ENCODE measurements around the gene ERGIC3. TPM values are rescaled to one million over a fixed set of nuclear protein-coding genes. Genes with fewer than 3 reads are reported as not detected.

ERGIC3 gene
- total RNA-seq, 1 donor from 2014 or later = 113 TPM

GRCh38 chr20:35601990-35602389 is 60.1 kb downstream of the ERGIC3 start:
- H3K4me1 ChIP-seq = peaks cover 21% of the 10 kb centered on the region
- H3K9me3 ChIP-seq = no peaks in the 10 kb centered on the region
- intact Hi-C loops (cut with DNase I) = loop anchor here (1.0 kb wide), 1 partner anchor 60 kb away; no protein-coding TSS in a partner anchor
- H3K4me3 ChIP-seq = peak overlapping the region; percentile 44 to 59
- no peak for DNase-seq (ENCODE audit: extremely low spot score in 2 of 2)
- no peaks in the 10 kb centered on the region for H3K36me3 ChIP-seq
- TF ChIP-seq POLR2AphosphoS5 (IDR thresholded peaks at IDR 0.05; ENCODE audit: insufficient read depth in 1 of 2, low read depth in 1 of 2) (no peak), POLR2A (IDR thresholded peaks at IDR 0.05) (no peak), CTCF (IDR thresholded peaks at IDR 0.05) (no peak)
- H3K27me3 ChIP-seq = no peaks in the 10 kb centered on the region
- H3K27ac ChIP-seq = peak overlapping the region; percentile 16

GRCh38 chr20:35602851-35603495 is 61.1 kb downstream of the ERGIC3 start:
- DNase-seq (ENCODE audit: extremely low spot score in 2 of 2) = no peak
- H3K27me3 ChIP-seq = no peaks in the 10 kb centered on the region
- H3K27ac ChIP-seq = no peak overlapping the region
- no peak for TF ChIP-seq CTCF (IDR thresholded peaks at IDR 0.05)
- TF ChIP-seq POLR2A (IDR thresholded peaks at IDR 0.05) = no peak
- no peak for TF ChIP-seq POLR2AphosphoS5 (IDR thresholded peaks at IDR 0.05; ENCODE audit: insufficient read depth in 1 of 2, low read depth in 1 of 2)
- no peaks in the 10 kb centered on the region for H3K36me3 ChIP-seq
- H3K4me1 ChIP-seq = peaks cover 21% of the 10 kb centered on the region
- H3K9me3 ChIP-seq = no peaks in the 10 kb centered on the region
- H3K4me3 ChIP-seq = no peak overlapping the region
- intact Hi-C loops (cut with DNase I) = no loop called here

GRCh38 chr20:35603695-35604448 is 62.0 kb downstream of the ERGIC3 start:
- no peaks in the 10 kb centered on the region for H3K27me3 ChIP-seq
- H3K36me3 ChIP-seq = no peaks in the 10 kb centered on the region
- TF ChIP-seq POLR2A (IDR thresholded peaks at IDR 0.05) = no peak
- no peak for TF ChIP-seq CTCF (IDR thresholded peaks at IDR 0.05)
- TF ChIP-seq POLR2AphosphoS5 (IDR thresholded peaks at IDR 0.05; ENCODE audit: insufficient read depth in 1 of 2, low read depth in 1 of 2) = no peak
- no peak overlapping the region for H3K4me3 ChIP-seq
- intact Hi-C loops (cut with DNase I) = no loop called here
- H3K9me3 ChIP-seq = no peaks in the 10 kb centered on the region
- DNase-seq (ENCODE audit: extremely low spot score in 2 of 2) = no peak
- H3K4me1 ChIP-seq = peaks cover 21% of the 10 kb centered on the region
- no peak overlapping the region for H3K27ac ChIP-seq

- Histone ChIP-seq H3K27me3 (no peaks in the 10 kb centered on the region), H3K4me3 (no peak overlapping the region), H3K9me3 (no peaks in the 10 kb centered on the region), H3K36me3 (no peaks in the 10 kb centered on the region), H3K4me1 (peaks cover 21% of the 10 kb centered on the region), H3K27ac (no peak overlapping the region)
- no peak for DNase-seq (ENCODE audit: extremely low spot score in 2 of 2)
- intact Hi-C loops (cut with DNase I) = no loop called here
- TF ChIP-seq CTCF (IDR thresholded peaks at IDR 0.05) (no peak), POLR2AphosphoS5 (IDR thresholded peaks at IDR 0.05; ENCODE audit: insufficient read depth in 1 of 2, low read depth in 1 of 2) (no peak), POLR2A (IDR thresholded peaks at IDR 0.05) (no peak)
Observed at GRCh38 chr20:35604449-35604747, 62.5 kb downstream of the ERGIC3 start.

GRCh38 chr20:35606127-35606526 is 64.2 kb downstream of the ERGIC3 start:
- no peaks in the 10 kb centered on the region for H3K9me3 ChIP-seq
- no peak overlapping the region for H3K27ac ChIP-seq
- no peaks in the 10 kb centered on the region for H3K27me3 ChIP-seq
- no peak for DNase-seq (ENCODE audit: extremely low spot score in 2 of 2)
- no peak overlapping the region for H3K4me3 ChIP-seq
- H3K36me3 ChIP-seq = no peaks in the 10 kb centered on the region
- H3K4me1 ChIP-seq = peaks cover 11% of the 10 kb centered on the region
- TF ChIP-seq POLR2AphosphoS5 (IDR thresholded peaks at IDR 0.05; ENCODE audit: insufficient read depth in 1 of 2, low read depth in 1 of 2) = no peak
- intact Hi-C loops (cut with DNase I) = no loop called here

Small RNAs within 50 kb of the gene (small RNA-seq; reads per million reads assigned to genes)
- not detected for gene RPL37P1

Other genes with a start within 250 kb of the ERGIC3 start
- gene FAM83C, start 249.7 kb upstream of the ERGIC3 start, total RNA-seq = 16.9 TPM
- 33.9 TPM for gene UQCC1, start 130.1 kb upstream of the ERGIC3 start, total RNA-seq
- gene GDF5, start 103.8 kb upstream of the ERGIC3 start, total RNA-seq = 1.7 TPM
- gene CEP250, start 86.5 kb upstream of the ERGIC3 start, total RNA-seq = 10.1 TPM
- gene C20orf173, start 12.4 kb upstream of the ERGIC3 start, total RNA-seq = not detected
- gene SPAG4, start 73.8 kb downstream of the ERGIC3 start, total RNA-seq = 6.9 TPM
- gene CPNE1, start 122.8 kb downstream of the ERGIC3 start, total RNA-seq = 149 TPM
- gene RBM12, start 122.8 kb downstream of the ERGIC3 start, total RNA-seq = 26.8 TPM
- 15.2 TPM for gene NFS1, start 157.3 kb downstream of the ERGIC3 start, total RNA-seq
- gene ROMO1, start 157.3 kb downstream of the ERGIC3 start, total RNA-seq = 248 TPM
- gene RBM39, start 200.2 kb downstream of the ERGIC3 start, total RNA-seq = 370 TPM
- gene PHF20, start 229.9 kb downstream of the ERGIC3 start, total RNA-seq = 37.3 TPM

Data from vagina (tissue), 2 donors.